ENCODE results near the gene RALGPS2. TPM values are rescaled to one million over a fixed set of nuclear protein-coding genes. Genes with fewer than 3 reads are reported as not detected.

Gene RALGPS2
- total RNA-seq, 1 experiment from 2014 or later: 12.7 TPM

DNA sequence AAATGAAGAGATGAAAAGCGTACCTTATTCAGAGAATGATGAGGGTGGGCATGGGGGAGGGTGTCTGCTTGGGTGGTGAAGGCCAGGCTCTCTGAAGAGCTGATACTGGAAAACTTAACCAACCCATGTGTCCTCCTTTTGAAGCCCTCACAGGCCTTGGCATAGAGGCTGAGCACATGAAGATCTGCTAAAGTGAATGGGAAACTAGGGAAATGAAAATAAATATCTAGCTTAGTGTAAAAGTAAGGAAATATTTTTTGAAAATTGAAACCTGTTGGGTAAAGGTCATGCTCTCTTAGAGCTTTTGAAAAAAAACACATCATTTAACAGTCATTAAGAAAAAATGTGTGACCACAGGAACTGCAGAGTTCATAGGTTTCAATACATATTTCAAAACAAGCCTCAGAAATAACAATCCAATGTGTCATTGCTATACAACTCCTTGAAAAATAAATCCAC lies 40.5 kb upstream of the RALGPS2 start:
- Histone ChIP-seq H3K4me1 (ENCODE audit: insufficient read depth, low read length, poor library complexity, severe bottlenecking) (no peaks in the 10 kb centered on the region), H3K27ac (ENCODE audit: low read depth, low read length, poor library complexity, severe bottlenecking) (no peak overlapping the region), H3K36me3 (ENCODE audit: insufficient read depth, low read length, poor library complexity, severe bottlenecking) (no peaks in the 10 kb centered on the region), H3K4me3 (ENCODE audit: low read depth, low read length, poor library complexity, severe bottlenecking) (no peak overlapping the region), H3K27me3 (replicated peaks; ENCODE audit: insufficient read depth, low read depth, low read length, poor library complexity) (no peaks in the 10 kb centered on the region), H3K9me3 (ENCODE audit: low read depth, low read length, poor library complexity, severe bottlenecking) (no peaks in the 10 kb centered on the region)
- POLR2A ChIA-PET (ENCODE audit: low non-redundant PET): no interaction called here
- CTCF ChIA-PET: no interaction called here
- no TSS peak for BruUV-seq (replicated peaks)
- TF ChIP-seq, protein P1, sequence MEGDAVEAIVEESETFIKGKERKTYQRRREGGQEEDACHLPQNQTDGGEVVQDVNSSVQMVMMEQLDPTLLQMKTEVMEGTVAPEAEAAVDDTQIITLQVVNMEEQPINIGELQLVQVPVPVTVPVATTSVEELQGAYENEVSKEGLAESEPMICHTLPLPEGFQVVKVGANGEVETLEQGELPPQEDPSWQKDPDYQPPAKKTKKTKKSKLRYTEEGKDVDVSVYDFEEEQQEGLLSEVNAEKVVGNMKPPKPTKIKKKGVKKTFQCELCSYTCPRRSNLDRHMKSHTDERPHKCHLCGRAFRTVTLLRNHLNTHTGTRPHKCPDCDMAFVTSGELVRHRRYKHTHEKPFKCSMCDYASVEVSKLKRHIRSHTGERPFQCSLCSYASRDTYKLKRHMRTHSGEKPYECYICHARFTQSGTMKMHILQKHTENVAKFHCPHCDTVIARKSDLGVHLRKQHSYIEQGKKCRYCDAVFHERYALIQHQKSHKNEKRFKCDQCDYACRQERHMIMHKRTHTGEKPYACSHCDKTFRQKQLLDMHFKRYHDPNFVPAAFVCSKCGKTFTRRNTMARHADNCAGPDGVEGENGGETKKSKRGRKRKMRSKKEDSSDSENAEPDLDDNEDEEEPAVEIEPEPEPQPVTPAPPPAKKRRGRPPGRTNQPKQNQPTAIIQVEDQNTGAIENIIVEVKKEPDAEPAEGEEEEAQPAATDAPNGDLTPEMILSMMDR (conservative IDR thresholded peaks at IDR 0.05; ENCODE audit: low read depth, low read length): no peak
- no peak for TF ChIP-seq EZH2 (IDR thresholded peaks at IDR 0.05; ENCODE audit: borderline replicate concordance, low read depth, low read length, poor library complexity, severe bottlenecking)
- intact Hi-C loops (cut with micrococcal nuclease; ENCODE audit: unreplicated experiment): no loop called here
- DNase-seq (ENCODE audit: low spot score): no peak

DNA sequence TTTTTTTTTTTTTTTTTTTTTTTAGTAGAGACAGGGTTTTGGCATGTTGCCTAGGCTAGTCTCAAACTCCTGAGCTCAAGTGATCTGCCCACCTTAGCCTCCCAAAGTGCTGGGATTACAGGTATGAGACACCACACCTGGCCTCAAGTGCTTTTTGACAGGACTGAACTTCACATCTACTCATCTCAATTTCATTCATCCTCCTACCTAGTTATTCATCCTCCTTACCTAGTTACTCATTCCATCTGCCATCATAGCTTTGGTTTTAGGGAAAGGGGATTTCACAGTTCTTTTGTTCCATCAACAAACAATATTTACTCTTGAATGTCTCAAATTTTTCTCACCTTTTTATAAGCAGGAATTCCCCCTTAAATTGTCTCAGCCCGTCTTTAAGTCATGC lies 38.6 kb upstream of the RALGPS2 start:
- TF ChIP-seq EZH2 (IDR thresholded peaks at IDR 0.05; ENCODE audit: borderline replicate concordance, low read depth, low read length, poor library complexity, severe bottlenecking): no peak
- TF ChIP-seq, protein P1 (conservative IDR thresholded peaks at IDR 0.05; ENCODE audit: low read depth, low read length): no peak
- Histone ChIP-seq H3K9me3 (ENCODE audit: low read depth, low read length, poor library complexity, severe bottlenecking) (no peaks in the 10 kb centered on the region), H3K27ac (ENCODE audit: low read depth, low read length, poor library complexity, severe bottlenecking) (no peak overlapping the region), H3K4me1 (ENCODE audit: insufficient read depth, low read length, poor library complexity, severe bottlenecking) (no peaks in the 10 kb centered on the region), H3K36me3 (ENCODE audit: insufficient read depth, low read length, poor library complexity, severe bottlenecking) (no peaks in the 10 kb centered on the region), H3K4me3 (ENCODE audit: low read depth, low read length, poor library complexity, severe bottlenecking) (no peak overlapping the region), H3K27me3 (replicated peaks; ENCODE audit: insufficient read depth, low read depth, low read length, poor library complexity) (no peaks in the 10 kb centered on the region)
- ChIA-PET POLR2A (ENCODE audit: low non-redundant PET) (no interaction called here), CTCF (no interaction called here)
- BruUV-seq (replicated peaks): no TSS peak
- intact Hi-C loops (cut with micrococcal nuclease; ENCODE audit: unreplicated experiment): no loop called here
- no peak for DNase-seq (ENCODE audit: low spot score)

DNA sequence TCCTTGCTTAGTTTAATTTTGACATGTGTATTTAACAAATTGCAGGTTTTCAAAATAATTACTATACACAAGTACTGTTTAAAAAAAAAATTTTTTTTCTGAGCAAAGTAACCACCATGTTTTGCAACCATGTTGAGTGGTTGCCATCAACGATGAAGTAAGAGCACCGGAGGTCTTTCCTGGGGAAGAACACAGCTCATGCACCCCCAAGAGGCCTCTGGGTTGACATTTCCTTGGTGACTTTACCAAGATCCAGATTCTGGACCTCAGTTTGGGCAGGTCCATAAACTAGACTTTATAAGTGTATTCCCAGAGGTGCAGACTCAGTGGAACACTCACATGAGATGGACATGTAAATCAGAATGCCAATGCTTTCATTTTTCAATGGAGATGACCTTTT lies 36.8 kb upstream of the RALGPS2 start:
- no peak overlapping the region for H3K27ac ChIP-seq (ENCODE audit: low read depth, low read length, poor library complexity, severe bottlenecking)
- DNase-seq (ENCODE audit: low spot score): no peak
- intact Hi-C loops (cut with micrococcal nuclease; ENCODE audit: unreplicated experiment): no loop called here
- ChIA-PET CTCF (no interaction called here), POLR2A (ENCODE audit: low non-redundant PET) (no interaction called here)
- no peaks in the 10 kb centered on the region for H3K27me3 ChIP-seq (replicated peaks; ENCODE audit: insufficient read depth, low read depth, low read length, poor library complexity)
- no peak for TF ChIP-seq EZH2 (IDR thresholded peaks at IDR 0.05; ENCODE audit: borderline replicate concordance, low read depth, low read length, poor library complexity, severe bottlenecking)
- TF ChIP-seq, protein P1 (conservative IDR thresholded peaks at IDR 0.05; ENCODE audit: low read depth, low read length): no peak
- BruUV-seq (replicated peaks): no TSS peak
- H3K4me3 ChIP-seq (ENCODE audit: low read depth, low read length, poor library complexity, severe bottlenecking): no peak overlapping the region
- no peaks in the 10 kb centered on the region for H3K4me1 ChIP-seq (ENCODE audit: insufficient read depth, low read length, poor library complexity, severe bottlenecking)
- no peaks in the 10 kb centered on the region for H3K36me3 ChIP-seq (ENCODE audit: insufficient read depth, low read length, poor library complexity, severe bottlenecking)
- no peaks in the 10 kb centered on the region for H3K9me3 ChIP-seq (ENCODE audit: low read depth, low read length, poor library complexity, severe bottlenecking)

Measured in A673 (cell line).